PFSK-1 (cell line): ENCODE measurements around the gene SELENON.

Experiments used
- FOXP2 ChIP-seq: optimal IDR thresholded peaks from 2 replicates; pipeline ENCODE3; 2011; ENCODE audit warnings: borderline replicate concordance, control low read depth, inconsistent platforms; ENCODE audit not compliant: insufficient read depth; ENCODE audit errors: extremely low read length, extremely low read depth
- POLR2AphosphoS5 ChIP-seq: IDR thresholded peaks from 2 replicates; pipeline ENCODE4 v1.6.1; 2012; ENCODE audit warnings: low read depth, mild to moderate bottlenecking, control low read depth, low read length, moderate library complexity
- REST ChIP-seq, 2 experiments: IDR thresholded peaks; 2 replicates each; pipeline versions ENCODE4 v1.6.1 to v1.8.0; 2011 to 2012; ENCODE audit warnings: low read depth in 2 of 2, low read length in 2 of 2, control low read depth in 1 of 2, inconsistent platforms in 1 of 2, mild to moderate bottlenecking in 1 of 2, moderate library complexity in 1 of 2; ENCODE audit not compliant: insufficient read depth in 1 of 2
- SIN3A ChIP-seq: IDR thresholded peaks from 2 replicates; pipeline ENCODE4 v1.6.1; 2012; ENCODE audit warnings: mild to moderate bottlenecking, low read length, moderate library complexity, borderline replicate concordance; ENCODE audit not compliant: insufficient read depth
- TAF1 ChIP-seq: IDR thresholded peaks from 2 replicates; pipeline ENCODE4 v1.6.1; 2012; ENCODE audit warnings: low read length, control low read depth, borderline replicate concordance; ENCODE audit not compliant: insufficient read depth

Gene SELENON

GRCh38 chr1:25760871-25761270, 39.1 kb upstream of the SELENON start:
- TF ChIP-seq REST (IDR thresholded peaks at IDR 0.05; ENCODE audit: insufficient read depth in 1 of 2, low read depth in 2 of 2, low read length in 2 of 2) (no peak), TAF1 (no peak), POLR2AphosphoS5 (no peak), SIN3A (no peak), FOXP2 (no peak)

GRCh38 chr1:25763493-25763892, 36.5 kb upstream of the SELENON start:
- no peak for TF ChIP-seq FOXP2
- no peak for TF ChIP-seq TAF1
- TF ChIP-seq SIN3A = no peak
- no peak for TF ChIP-seq POLR2AphosphoS5
- no peak for TF ChIP-seq REST (IDR thresholded peaks at IDR 0.05; ENCODE audit: insufficient read depth in 1 of 2, low read depth in 2 of 2, low read length in 2 of 2)

- no peak for TF ChIP-seq SIN3A
- no peak for TF ChIP-seq TAF1
- no peak for TF ChIP-seq POLR2AphosphoS5
- no peak for TF ChIP-seq FOXP2
- no peak for TF ChIP-seq REST (IDR thresholded peaks at IDR 0.05; ENCODE audit: insufficient read depth in 1 of 2, low read depth in 2 of 2, low read length in 2 of 2)
Observed at GRCh38 chr1:25765136-25765922, 34.7 kb upstream of the SELENON start.

- TF ChIP-seq TAF1 (no peak), FOXP2 (no peak), REST (IDR thresholded peaks at IDR 0.05; ENCODE audit: insufficient read depth in 1 of 2, low read depth in 2 of 2, low read length in 2 of 2) (no peak), SIN3A (no peak), POLR2AphosphoS5 (no peak)
Observed at GRCh38 chr1:25765923-25766589, 33.9 kb upstream of the SELENON start.
